Testis (tissue), 2 donors: Measurements from ENCODE around the gene MOB2.

Experiments used
- POLR2A ChIP-seq: fragments of 450-650 bp; IDR thresholded peaks from one replicate; pipeline ENCODE4 v1.6.1; 2017; ENCODE audit warnings: antibody characterized with exemption, mild to moderate bottlenecking, moderate library complexity
- TF ChIP-seq, protein P1 (sequence below), 3 experiments: fragments of 450-650 bp in 2 of 3; fragments of 200-600 bp in 1 of 3; sonication (generic) in 1 of 3; IDR thresholded peaks; one replicate each; pipeline ENCODE4 v1.5.1; 2016 to 2019; ENCODE audit warnings: antibody characterized with exemption in 3 of 3, mild to moderate bottlenecking in 2 of 3, moderate library complexity in 1 of 3

- TF ChIP-seq, protein P1, sequence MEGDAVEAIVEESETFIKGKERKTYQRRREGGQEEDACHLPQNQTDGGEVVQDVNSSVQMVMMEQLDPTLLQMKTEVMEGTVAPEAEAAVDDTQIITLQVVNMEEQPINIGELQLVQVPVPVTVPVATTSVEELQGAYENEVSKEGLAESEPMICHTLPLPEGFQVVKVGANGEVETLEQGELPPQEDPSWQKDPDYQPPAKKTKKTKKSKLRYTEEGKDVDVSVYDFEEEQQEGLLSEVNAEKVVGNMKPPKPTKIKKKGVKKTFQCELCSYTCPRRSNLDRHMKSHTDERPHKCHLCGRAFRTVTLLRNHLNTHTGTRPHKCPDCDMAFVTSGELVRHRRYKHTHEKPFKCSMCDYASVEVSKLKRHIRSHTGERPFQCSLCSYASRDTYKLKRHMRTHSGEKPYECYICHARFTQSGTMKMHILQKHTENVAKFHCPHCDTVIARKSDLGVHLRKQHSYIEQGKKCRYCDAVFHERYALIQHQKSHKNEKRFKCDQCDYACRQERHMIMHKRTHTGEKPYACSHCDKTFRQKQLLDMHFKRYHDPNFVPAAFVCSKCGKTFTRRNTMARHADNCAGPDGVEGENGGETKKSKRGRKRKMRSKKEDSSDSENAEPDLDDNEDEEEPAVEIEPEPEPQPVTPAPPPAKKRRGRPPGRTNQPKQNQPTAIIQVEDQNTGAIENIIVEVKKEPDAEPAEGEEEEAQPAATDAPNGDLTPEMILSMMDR (IDR thresholded peaks at IDR 0.05): no peak
- TF ChIP-seq POLR2A: no peak
Observed at GRCh38 chr11:1478544-1478943, 8.0 kb downstream of the MOB2 start.
